Body of pancreas (tissue), 4 donors: ENCODE data around the gene EEPD1. TPM values are rescaled to one million over a fixed set of nuclear protein-coding genes. Genes with fewer than 3 reads are reported as not detected.

ENCODE experiments used
- ATAC-seq: fragments of 150-250 bp; one replicate; pipeline ENCODE4 v1.9.1; 2016
- DNase-seq, 4 donors: peaks; one replicate each; pipeline ENCODE4 v3.0.0-alpha.2; 2019
- H3K27ac ChIP-seq, 4 donors: fragments of 200-600 bp; sonication (generic); 1 replicate in 3 of 4; 2 replicates in 1 of 4; pipeline versions ENCODE4 v1.5.1 to v1.6.1; 2016 to 2019; ENCODE audit warnings: mild to moderate bottlenecking in 1 of 4, mixed read lengths in 1 of 4, moderate library complexity in 1 of 4
- H3K27me3 ChIP-seq, 2 donors: fragments of 200-600 bp; sonication (generic); one replicate each; pipeline ENCODE4 v1.6.0; 2016; ENCODE audit warnings: mild to moderate bottlenecking in 1 of 2
- H3K36me3 ChIP-seq, 2 donors: fragments of 200-600 bp; sonication (generic); replicated peaks in 1 of 2; 2 replicates each; pipeline ENCODE4 v1.5.1; 2016; ENCODE audit warnings: low read depth in 2 of 2; ENCODE audit not compliant: insufficient read depth in 1 of 2
- H3K4me1 ChIP-seq: fragments of 200-600 bp; sonication (generic); one replicate; pipeline ENCODE4 v1.6.0; 2016
- H3K4me3 ChIP-seq, 2 donors: fragments of 200-600 bp; sonication (generic); 1 replicate in 1 of 2; 2 replicates in 1 of 2; pipeline ENCODE4 v1.5.1; 2016 to 2019
- H3K9me3 ChIP-seq, 3 donors: fragments of 200-600 bp; sonication (generic); 1 replicate in 2 of 3; 2 replicates in 1 of 3; pipeline ENCODE4 v1.5.1; 2016
- POLR2A ChIP-seq, 3 donors: fragments of 450-650 bp; IDR thresholded peaks; one replicate each; pipeline ENCODE4 v1.6.1; 2016; ENCODE audit warnings: antibody characterized with exemption in 3 of 3, mild to moderate bottlenecking in 2 of 3
- WGBS, 2 donors: methylation state at CpG; one replicate each; pipeline ENCODE4 v1.1.5; 2017; 5-methylcytosine and 5-hydroxymethylcytosine counted together
- intact Hi-C: fragments of 100-400 bp; cut with DNase I; formaldehyde crosslinking; loops from one replicate; pipeline ENCODE4 v1.15.1; 2023
- total RNA-seq, 2 donors: library from RNA; depleted of rRNA; stranded (reverse); fragments of >200 nt; gene quantifications; one replicate each; pipeline ENCODE4 v1.1.0, GENCODE V29; 2016
- TF ChIP-seq, protein P1 (sequence below), 7 experiments: fragments of 450-650 bp in 4 of 7; fragments of 200-600 bp in 3 of 7; sonication (generic) in 3 of 7; IDR thresholded peaks; one replicate each; pipeline ENCODE4 v1.5.1; 2016 to 2019; ENCODE audit warnings: antibody characterized with exemption in 7 of 7

EEPD1 gene
- total RNA-seq, 2 donors from 2014 or later = 13.5 to 24.1 TPM

DNA sequence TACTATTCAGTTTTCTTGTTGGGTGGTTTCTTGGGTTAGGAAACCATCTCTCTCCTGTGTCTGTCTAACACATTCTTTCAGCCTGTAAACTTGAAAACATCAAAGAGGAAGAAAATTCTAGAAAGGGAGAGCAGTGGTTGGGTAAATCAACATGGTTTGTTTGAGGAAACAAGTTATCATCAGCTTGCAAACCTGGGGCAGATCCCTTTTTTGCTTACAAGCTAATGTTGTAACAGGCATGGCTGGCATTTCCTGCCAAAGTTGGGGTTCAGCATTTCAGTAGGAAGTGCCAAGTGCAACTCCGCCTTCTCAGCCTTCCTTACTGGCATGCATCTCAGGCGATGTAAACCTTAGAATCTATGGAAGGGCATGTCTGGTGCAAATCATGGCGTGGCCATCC, 112.6 kb downstream of the EEPD1 start:
- H3K27me3 ChIP-seq = no peaks in the 10 kb centered on the region
- no peaks in the 10 kb centered on the region for H3K36me3 ChIP-seq
- ATAC-seq (no peak), DNase-seq (peak in 1 of 4 donors; percentile 63)
- H3K9me3 ChIP-seq = no peaks in the 10 kb centered on the region
- no peak for TF ChIP-seq POLR2A (IDR thresholded peaks at IDR 0.05)
- TF ChIP-seq, protein P1, sequence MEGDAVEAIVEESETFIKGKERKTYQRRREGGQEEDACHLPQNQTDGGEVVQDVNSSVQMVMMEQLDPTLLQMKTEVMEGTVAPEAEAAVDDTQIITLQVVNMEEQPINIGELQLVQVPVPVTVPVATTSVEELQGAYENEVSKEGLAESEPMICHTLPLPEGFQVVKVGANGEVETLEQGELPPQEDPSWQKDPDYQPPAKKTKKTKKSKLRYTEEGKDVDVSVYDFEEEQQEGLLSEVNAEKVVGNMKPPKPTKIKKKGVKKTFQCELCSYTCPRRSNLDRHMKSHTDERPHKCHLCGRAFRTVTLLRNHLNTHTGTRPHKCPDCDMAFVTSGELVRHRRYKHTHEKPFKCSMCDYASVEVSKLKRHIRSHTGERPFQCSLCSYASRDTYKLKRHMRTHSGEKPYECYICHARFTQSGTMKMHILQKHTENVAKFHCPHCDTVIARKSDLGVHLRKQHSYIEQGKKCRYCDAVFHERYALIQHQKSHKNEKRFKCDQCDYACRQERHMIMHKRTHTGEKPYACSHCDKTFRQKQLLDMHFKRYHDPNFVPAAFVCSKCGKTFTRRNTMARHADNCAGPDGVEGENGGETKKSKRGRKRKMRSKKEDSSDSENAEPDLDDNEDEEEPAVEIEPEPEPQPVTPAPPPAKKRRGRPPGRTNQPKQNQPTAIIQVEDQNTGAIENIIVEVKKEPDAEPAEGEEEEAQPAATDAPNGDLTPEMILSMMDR (IDR thresholded peaks at IDR 0.05) = no peak
- 77 to 86% methylated on average over 3 of the region's 3 CpGs for WGBS, 2 donors
- no peak overlapping the region for H3K4me3 ChIP-seq
- intact Hi-C loops = loop anchor here (10.0 kb wide), 1 partner anchor 101 kb away; no protein-coding TSS in a partner anchor
- peaks cover 20% of the 10 kb centered on the region for H3K4me1 ChIP-seq
- H3K27ac ChIP-seq = peak overlapping the region in 2 of 4 donors; percentile 16 to 51

GRCh38 chr7:36266190-36266589, 113.1 kb downstream of the EEPD1 start:
- Histone ChIP-seq H3K9me3 (no peaks in the 10 kb centered on the region), H3K36me3 (no peaks in the 10 kb centered on the region), H3K4me1 (peaks cover 20% of the 10 kb centered on the region), H3K4me3 (no peak overlapping the region), H3K27ac (peak overlapping the region in 1 of 4 donors; percentile 23), H3K27me3 (no peaks in the 10 kb centered on the region)
- no peak for TF ChIP-seq POLR2A (IDR thresholded peaks at IDR 0.05)
- TF ChIP-seq, protein P1 (IDR thresholded peaks at IDR 0.05) = no peak
- intact Hi-C loops = loop anchor here (10.0 kb wide), 1 partner anchor 101 kb away; no protein-coding TSS in a partner anchor
- DNase-seq (no peak), ATAC-seq (no peak)
- 82 to 85% methylated on average over 5 of the region's 5 CpGs for whole genome bisulfite sequencing, 2 donors

GRCh38 chr7:36266683-36267082, 113.6 kb downstream of the EEPD1 start:
- peaks cover 20% of the 10 kb centered on the region for H3K4me1 ChIP-seq
- H3K4me3 ChIP-seq = no peak overlapping the region
- no peaks in the 10 kb centered on the region for H3K27me3 ChIP-seq
- no peak for TF ChIP-seq POLR2A (IDR thresholded peaks at IDR 0.05)
- TF ChIP-seq, protein P1 (IDR thresholded peaks at IDR 0.05) = no peak
- 87 to 89% methylated on average over 3 of the region's 3 CpGs for WGBS, 2 donors
- DNase-seq (no peak), ATAC-seq (no peak)
- H3K36me3 ChIP-seq = no peaks in the 10 kb centered on the region
- no peak overlapping the region for H3K27ac ChIP-seq
- intact Hi-C loops = loop anchor here (10.0 kb wide), 1 partner anchor 102 kb away; no protein-coding TSS in a partner anchor
- H3K9me3 ChIP-seq = no peaks in the 10 kb centered on the region

DNA sequence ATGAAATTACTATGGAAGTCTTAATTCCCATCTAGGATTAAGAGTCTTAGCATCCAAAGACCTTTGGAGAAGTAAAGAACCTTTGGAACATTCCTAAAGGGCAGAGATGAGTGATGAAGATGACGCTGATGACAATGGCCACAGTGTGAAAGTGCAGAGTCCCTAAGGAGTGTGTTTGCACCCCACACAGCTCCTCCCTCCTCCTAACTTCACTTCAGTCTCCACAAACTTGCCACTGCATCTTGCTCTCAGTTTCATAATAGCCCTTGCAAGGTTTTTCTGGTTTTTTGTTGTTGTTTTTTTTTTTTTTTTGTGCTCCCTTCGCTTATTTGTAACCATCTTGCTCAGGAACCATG, 119.1 kb downstream of the EEPD1 start:
- intact Hi-C loops = no loop called here
- TF ChIP-seq, protein P1 (IDR thresholded peaks at IDR 0.05) = no peak
- no peak for TF ChIP-seq POLR2A (IDR thresholded peaks at IDR 0.05)
- 82 to 94% methylated on average over 2 of the region's 2 CpGs for WGBS, 2 donors

More for the DNA sequence above, 119.1 kb downstream of the EEPD1 start:
- H3K9me3 ChIP-seq = no peaks in the 10 kb centered on the region
- no peaks in the 10 kb centered on the region for H3K27me3 ChIP-seq
- no peaks in the 10 kb centered on the region for H3K36me3 ChIP-seq
- peak overlapping the region in 3 of 4 donors; percentile 83 to 89 (median 84) for H3K27ac ChIP-seq
- ATAC-seq (no peak), DNase-seq (no peak)
- H3K4me3 ChIP-seq = no peak overlapping the region
- H3K4me1 ChIP-seq = peaks cover 44% of the 10 kb centered on the region
